ENCODE data around the gene COL4A2.

DNA sequence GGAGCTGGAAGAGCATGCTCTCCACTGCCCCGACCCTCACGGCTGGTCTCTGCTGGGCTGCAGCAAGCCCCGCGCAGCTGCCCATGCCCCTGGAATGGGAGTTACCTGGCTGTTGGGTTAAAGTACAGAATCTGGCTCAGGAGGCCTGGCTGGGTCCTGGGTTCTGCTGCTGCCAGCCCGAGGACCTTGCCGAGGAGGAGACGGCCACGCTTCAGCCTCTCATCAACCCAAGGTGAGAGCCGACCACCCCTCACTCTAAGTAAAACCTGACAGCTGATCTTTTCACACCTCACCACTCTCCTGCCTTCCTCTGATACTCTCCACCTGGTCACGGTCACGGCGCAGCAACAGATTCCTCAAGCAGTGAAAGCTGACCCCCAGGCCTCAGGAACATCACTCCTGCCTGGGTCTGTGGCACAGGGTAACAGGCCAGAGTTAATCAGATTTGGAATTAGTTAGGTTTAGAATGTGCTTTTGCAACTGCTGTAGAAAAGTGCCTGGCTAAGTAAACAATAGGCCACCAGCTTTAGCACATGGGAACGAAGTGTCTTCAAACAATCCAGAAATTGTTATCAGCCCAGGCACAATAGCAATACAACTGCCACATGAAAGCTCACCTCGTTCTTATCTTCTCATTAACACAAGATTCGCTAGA, 233.9 kb downstream of the COL4A2 start:
- TF ChIP-seq POLR2A (IDR thresholded peaks at IDR 0.05; ENCODE audit: low read depth, low read length) (no peak), TAF1 (IDR thresholded peaks at IDR 0.05; ENCODE audit: borderline replicate concordance, low read depth, low read length) (no peak)
